ENCODE data around the gene RAB22A.

The RAB22A gene

DNA sequence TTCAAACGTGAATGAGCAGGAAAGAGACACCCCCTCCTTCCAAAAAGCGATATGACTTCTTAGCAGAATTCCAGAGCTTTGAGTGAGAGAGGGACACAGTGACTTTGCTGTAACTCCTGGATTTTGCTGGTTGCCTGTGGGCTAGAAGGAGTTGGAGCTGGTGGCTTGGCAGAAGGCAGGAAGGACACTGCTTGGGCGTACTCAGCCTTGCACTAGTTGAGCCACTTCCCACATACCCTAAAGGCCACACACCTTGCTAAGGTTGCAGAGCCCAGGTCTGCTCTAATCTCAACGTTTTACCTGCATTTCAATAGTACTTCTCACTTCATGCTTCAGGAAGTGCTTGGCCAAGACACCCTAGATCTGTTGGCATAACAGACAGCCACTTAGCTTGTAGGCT is 30.6 kb downstream of the RAB22A start:
- TF ChIP-seq, protein P1, sequence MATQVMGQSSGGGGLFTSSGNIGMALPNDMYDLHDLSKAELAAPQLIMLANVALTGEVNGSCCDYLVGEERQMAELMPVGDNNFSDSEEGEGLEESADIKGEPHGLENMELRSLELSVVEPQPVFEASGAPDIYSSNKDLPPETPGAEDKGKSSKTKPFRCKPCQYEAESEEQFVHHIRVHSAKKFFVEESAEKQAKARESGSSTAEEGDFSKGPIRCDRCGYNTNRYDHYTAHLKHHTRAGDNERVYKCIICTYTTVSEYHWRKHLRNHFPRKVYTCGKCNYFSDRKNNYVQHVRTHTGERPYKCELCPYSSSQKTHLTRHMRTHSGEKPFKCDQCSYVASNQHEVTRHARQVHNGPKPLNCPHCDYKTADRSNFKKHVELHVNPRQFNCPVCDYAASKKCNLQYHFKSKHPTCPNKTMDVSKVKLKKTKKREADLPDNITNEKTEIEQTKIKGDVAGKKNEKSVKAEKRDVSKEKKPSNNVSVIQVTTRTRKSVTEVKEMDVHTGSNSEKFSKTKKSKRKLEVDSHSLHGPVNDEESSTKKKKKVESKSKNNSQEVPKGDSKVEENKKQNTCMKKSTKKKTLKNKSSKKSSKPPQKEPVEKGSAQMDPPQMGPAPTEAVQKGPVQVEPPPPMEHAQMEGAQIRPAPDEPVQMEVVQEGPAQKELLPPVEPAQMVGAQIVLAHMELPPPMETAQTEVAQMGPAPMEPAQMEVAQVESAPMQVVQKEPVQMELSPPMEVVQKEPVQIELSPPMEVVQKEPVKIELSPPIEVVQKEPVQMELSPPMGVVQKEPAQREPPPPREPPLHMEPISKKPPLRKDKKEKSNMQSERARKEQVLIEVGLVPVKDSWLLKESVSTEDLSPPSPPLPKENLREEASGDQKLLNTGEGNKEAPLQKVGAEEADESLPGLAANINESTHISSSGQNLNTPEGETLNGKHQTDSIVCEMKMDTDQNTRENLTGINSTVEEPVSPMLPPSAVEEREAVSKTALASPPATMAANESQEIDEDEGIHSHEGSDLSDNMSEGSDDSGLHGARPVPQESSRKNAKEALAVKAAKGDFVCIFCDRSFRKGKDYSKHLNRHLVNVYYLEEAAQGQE (IDR thresholded peaks at IDR 0.05; ENCODE audit: insufficient read depth in 1 of 2, low read depth in 2 of 2, low read length in 2 of 2), result no peak
- TF ChIP-seq TAF1 (IDR thresholded peaks at IDR 0.05; ENCODE audit: borderline replicate concordance, insufficient read depth, low read length), result no peak
- no peak for TF ChIP-seq POLR2AphosphoS5 (IDR thresholded peaks at IDR 0.05; ENCODE audit: low read depth, low read length)
- no peak for TF ChIP-seq FOXP2 (optimal IDR thresholded peaks at IDR 0.05; ENCODE audit: borderline replicate concordance, extremely low read depth, extremely low read length, insufficient read depth)
- no peak for TF ChIP-seq SIN3A (IDR thresholded peaks at IDR 0.05; ENCODE audit: borderline replicate concordance, insufficient read depth, low read length)

DNA sequence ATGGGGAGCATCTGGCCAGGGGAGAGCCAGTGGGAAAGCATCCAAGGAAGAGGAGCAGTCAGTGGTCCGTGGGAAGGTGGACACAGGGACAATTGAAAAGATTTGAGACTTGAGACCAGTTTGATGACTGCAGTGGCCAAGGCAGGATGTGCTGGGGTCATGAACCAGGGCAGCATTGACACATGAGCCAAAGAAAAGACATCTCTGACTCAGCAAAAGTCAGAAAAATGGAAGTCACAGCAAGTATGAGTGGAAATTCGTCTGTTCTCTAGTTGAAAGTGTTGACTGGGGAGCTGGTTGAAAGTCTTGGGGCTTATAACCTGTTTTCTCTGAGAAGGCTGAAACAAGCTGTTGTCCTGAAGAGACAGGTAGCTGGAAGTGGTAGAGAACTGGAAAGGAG is 31.3 kb downstream of the RAB22A start:
- TF ChIP-seq, protein P1 (IDR thresholded peaks at IDR 0.05; ENCODE audit: insufficient read depth in 1 of 2, low read depth in 2 of 2, low read length in 2 of 2), result no peak
- TF ChIP-seq FOXP2 (optimal IDR thresholded peaks at IDR 0.05; ENCODE audit: borderline replicate concordance, extremely low read depth, extremely low read length, insufficient read depth), result no peak
- TF ChIP-seq TAF1 (IDR thresholded peaks at IDR 0.05; ENCODE audit: borderline replicate concordance, insufficient read depth, low read length), result no peak
- TF ChIP-seq POLR2AphosphoS5 (IDR thresholded peaks at IDR 0.05; ENCODE audit: low read depth, low read length), result no peak
- no peak for TF ChIP-seq SIN3A (IDR thresholded peaks at IDR 0.05; ENCODE audit: borderline replicate concordance, insufficient read depth, low read length)

DNA sequence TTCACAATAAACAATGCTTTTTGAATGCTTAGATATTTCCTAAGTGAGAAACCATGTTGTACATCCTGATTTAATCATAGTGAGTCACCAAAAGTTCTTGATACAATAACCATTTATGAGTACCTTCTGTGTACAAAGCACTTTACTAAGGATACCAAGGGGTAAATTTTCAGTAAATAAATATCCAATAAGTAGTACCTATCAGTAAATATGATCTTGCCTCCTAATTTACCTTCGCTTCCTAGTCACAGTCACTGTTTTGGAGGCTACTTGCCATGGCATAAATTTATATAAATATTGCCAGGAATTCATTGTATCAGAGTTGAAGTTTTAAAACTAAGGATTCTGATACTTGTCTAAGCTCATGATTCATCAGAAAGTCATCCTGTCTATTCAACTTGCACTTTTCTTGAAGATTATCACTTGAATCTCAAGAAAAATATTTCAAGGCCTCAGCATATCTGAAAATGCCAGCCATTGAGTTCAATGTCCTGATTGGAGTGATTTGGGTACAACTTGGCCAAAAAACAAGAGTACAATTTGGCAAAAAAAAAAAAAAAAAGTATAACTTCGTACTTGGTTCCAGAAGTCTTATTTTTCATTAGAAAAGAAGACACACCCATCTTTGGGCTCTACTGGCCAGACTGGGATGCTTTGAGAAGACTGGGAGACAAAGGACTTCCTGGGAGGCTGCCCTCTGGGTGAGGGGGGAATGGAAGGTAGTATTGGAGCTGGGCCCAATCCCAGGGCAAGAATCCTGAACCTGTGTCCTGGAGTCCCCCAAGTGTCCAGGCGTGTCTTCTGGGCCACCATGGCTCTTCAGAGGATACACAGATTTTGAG is 32.8 kb downstream of the RAB22A start:
- TF ChIP-seq SIN3A (IDR thresholded peaks at IDR 0.05; ENCODE audit: borderline replicate concordance, insufficient read depth, low read length) (no peak), TAF1 (IDR thresholded peaks at IDR 0.05; ENCODE audit: borderline replicate concordance, insufficient read depth, low read length) (no peak), POLR2AphosphoS5 (IDR thresholded peaks at IDR 0.05; ENCODE audit: low read depth, low read length) (no peak)

DNA sequence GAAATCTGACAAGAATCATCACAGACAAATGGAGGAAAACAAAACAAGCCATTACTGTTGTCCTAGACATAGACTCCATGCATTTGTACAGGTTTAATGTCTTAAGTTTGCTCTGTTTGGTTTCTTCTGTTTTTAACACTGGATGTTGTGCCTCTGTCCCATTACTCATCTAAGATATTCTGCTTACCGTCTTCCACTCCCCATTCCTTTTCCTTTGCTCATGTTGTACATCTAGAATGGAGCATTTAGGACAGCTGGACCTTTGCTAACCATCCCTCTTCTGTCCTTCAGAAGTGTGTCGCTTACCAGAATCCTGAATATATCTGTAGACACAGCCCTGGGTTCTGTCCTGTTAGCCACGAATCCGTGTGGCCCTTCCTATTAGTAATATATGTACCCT is 35.2 kb downstream of the RAB22A start:
- TF ChIP-seq TAF1 (IDR thresholded peaks at IDR 0.05; ENCODE audit: borderline replicate concordance, insufficient read depth, low read length), result no peak
- TF ChIP-seq, protein P1 (IDR thresholded peaks at IDR 0.05; ENCODE audit: insufficient read depth in 1 of 2, low read depth in 2 of 2, low read length in 2 of 2), result no peak
- no peak for TF ChIP-seq FOXP2 (optimal IDR thresholded peaks at IDR 0.05; ENCODE audit: borderline replicate concordance, extremely low read depth, extremely low read length, insufficient read depth)
- TF ChIP-seq SIN3A (IDR thresholded peaks at IDR 0.05; ENCODE audit: borderline replicate concordance, insufficient read depth, low read length), result no peak
- TF ChIP-seq POLR2AphosphoS5 (IDR thresholded peaks at IDR 0.05; ENCODE audit: low read depth, low read length), result no peak

DNA sequence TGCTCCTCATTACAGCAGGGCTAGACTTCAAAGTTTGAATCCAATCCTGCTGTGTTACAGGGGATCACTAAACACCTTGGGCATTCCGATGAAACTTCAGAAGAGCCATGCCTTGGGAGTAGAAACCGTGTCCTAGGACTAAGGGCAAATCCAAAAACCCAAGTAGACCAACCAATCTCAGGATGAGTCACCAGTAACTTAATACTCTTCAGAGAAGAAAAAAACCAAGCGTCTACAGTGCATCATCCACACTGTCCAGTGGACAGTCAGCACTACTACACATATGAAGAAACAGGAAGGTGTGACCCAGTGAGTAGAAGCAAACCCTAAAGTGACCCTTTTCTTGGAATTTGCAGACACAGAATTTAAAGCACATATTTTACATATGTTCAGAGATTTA is 40.1 kb downstream of the RAB22A start:
- TF ChIP-seq SIN3A (IDR thresholded peaks at IDR 0.05; ENCODE audit: borderline replicate concordance, insufficient read depth, low read length), result no peak
- no peak for TF ChIP-seq FOXP2 (optimal IDR thresholded peaks at IDR 0.05; ENCODE audit: borderline replicate concordance, extremely low read depth, extremely low read length, insufficient read depth)
- no peak for TF ChIP-seq TAF1 (IDR thresholded peaks at IDR 0.05; ENCODE audit: borderline replicate concordance, insufficient read depth, low read length)
- TF ChIP-seq POLR2AphosphoS5 (IDR thresholded peaks at IDR 0.05; ENCODE audit: low read depth, low read length), result no peak
- TF ChIP-seq, protein P1 (IDR thresholded peaks at IDR 0.05; ENCODE audit: insufficient read depth in 1 of 2, low read depth in 2 of 2, low read length in 2 of 2), result no peak
